ENCODE measurements around the gene RFNG.

Gene RFNG

GRCh38 chr17:82058855-82059249, 7.2 kb upstream of the RFNG start:
- Histone ChIP-seq H3K9ac (no peak overlapping the region), H3K36me3 (ENCODE audit: insufficient read depth) (peaks cover 13% of the 10 kb centered on the region), H3K4me3 (IDR thresholded peaks at IDR 0.05; ENCODE audit: insufficient read depth, low read depth, low read length) (no peak overlapping the region), H4K20me1 (ENCODE audit: insufficient read depth) (no peaks in the 10 kb centered on the region), H3K4me1 (ENCODE audit: low read depth, poor library complexity, severe bottlenecking) (no peaks in the 10 kb centered on the region), H2AFZ (ENCODE audit: low read depth) (no peak overlapping the region), H3K79me2 (ENCODE audit: insufficient read depth, low read depth) (no peaks in the 10 kb centered on the region), H3K27ac (no peak overlapping the region), H3K27me3 (ENCODE audit: insufficient read depth, low read depth) (no peaks in the 10 kb centered on the region), H3K4me2 (no peak overlapping the region)
- no peak for TF ChIP-seq CTCF (conservative IDR thresholded peaks at IDR 0.05; ENCODE audit: low read depth, low read length)

DNA sequence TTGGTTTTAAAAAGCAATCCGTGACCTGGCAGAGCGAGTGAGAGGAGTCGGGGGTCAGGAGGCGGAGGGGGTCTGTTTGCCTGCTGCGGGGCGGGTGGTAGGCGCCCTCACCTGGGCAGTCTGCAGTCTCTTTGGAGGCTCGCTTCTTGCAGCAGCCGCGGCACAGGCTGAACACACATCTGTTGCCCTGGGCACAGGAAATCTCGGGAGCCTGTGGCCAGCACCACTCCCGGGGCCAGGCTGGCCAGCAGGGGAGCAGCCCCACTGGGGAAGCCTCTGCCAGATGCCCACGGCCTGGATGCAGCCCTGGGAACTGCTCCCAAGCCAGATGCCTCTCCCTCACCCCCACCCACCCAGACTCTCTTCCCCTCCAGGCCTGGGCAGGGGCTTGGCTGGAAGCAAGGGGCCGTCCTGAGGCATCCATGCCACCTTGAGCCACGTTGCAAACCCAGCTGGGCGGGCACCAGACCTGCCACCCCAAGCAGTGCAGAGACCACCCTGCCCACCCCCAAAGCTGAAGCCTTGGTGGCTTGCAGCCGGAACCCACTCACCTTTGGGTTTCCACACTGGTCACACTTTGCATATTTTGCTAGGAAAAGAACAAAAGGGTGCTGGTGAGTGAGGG, 6.7 kb upstream of the RFNG start:
- no peak overlapping the region for H2AFZ ChIP-seq (ENCODE audit: low read depth)
- H3K4me2 ChIP-seq: no peak overlapping the region
- H3K79me2 ChIP-seq (ENCODE audit: insufficient read depth, low read depth): peaks cover 5% of the 10 kb centered on the region; the same call in 1 of the 2 replicates
- no peak overlapping the region for H3K9ac ChIP-seq
- H3K4me3 ChIP-seq (IDR thresholded peaks at IDR 0.05; ENCODE audit: insufficient read depth, low read depth, low read length): no peak overlapping the region
- H3K4me1 ChIP-seq (ENCODE audit: low read depth, poor library complexity, severe bottlenecking): peaks cover 5% of the 10 kb centered on the region
- TF ChIP-seq CTCF (conservative IDR thresholded peaks at IDR 0.05; ENCODE audit: low read depth, low read length): no peak
- peaks cover 13% of the 10 kb centered on the region for H3K36me3 ChIP-seq (ENCODE audit: insufficient read depth)
- H3K27ac ChIP-seq: no peak overlapping the region
- no peaks in the 10 kb centered on the region for H4K20me1 ChIP-seq (ENCODE audit: insufficient read depth)
- H3K27me3 ChIP-seq (ENCODE audit: insufficient read depth, low read depth): no peaks in the 10 kb centered on the region

DNA sequence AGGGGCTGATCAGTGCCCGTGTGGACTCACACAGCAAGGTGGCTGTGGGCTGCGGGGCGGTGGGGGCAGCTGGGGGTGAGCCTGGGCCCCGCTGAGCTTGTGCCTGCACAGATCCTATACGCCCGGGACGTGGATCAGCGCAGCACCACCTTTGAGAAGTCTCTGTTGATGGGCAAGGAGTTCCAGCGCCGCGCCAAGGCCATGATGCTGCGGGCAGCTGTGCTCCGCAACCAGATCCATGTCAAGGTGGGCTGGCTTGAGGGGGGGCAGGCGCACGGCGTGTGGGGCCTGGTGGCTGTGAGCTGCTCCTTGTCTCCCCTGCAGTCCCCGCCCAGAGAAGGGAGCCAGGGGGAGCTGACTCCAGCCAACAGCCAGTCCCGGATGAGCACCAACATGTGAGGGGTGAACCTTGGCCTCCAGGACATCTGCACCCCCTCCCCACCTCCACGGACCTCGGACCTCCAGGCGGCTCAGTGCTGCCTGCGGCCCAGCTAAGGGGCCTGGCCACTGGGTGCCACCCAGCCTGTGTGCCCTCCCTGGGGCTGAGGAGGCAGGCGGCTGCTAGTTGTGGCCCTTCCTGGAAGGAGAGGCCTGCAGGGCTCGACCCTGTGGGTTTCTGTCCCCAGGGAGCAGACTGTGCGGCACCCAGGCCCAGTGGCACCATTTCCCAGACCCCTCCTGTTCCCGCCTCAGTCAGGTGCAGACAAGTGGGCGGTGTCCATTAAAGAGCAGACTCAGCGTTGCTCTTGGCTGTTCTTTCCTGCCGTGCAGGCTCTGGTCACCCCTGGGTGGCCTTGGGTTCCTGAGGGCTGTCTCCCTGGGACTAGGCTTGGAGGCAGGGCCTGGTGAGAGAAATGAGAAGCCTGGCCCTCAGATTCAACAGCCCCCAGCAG, 5.4 kb upstream of the RFNG start:
- Histone ChIP-seq H3K4me1 (ENCODE audit: low read depth, poor library complexity, severe bottlenecking) (peaks cover 13% of the 10 kb centered on the region), H3K4me2 (no peak overlapping the region), H3K36me3 (ENCODE audit: insufficient read depth) (peaks cover 8% of the 10 kb centered on the region; the same call in 1 of the 2 replicates)

More for the DNA sequence above, 5.4 kb upstream of the RFNG start:
- Histone ChIP-seq H4K20me1 (ENCODE audit: insufficient read depth) (no peaks in the 10 kb centered on the region), H3K27ac (no peak overlapping the region), H3K4me3 (IDR thresholded peaks at IDR 0.05; ENCODE audit: insufficient read depth, low read depth, low read length) (no peak overlapping the region), H3K79me2 (ENCODE audit: insufficient read depth, low read depth) (peaks cover 17% of the 10 kb centered on the region; the same call in 1 of the 2 replicates), H3K27me3 (ENCODE audit: insufficient read depth, low read depth) (no peaks in the 10 kb centered on the region), H2AFZ (ENCODE audit: low read depth) (no peak overlapping the region), H3K9ac (no peak overlapping the region)
- TF ChIP-seq CTCF (conservative IDR thresholded peaks at IDR 0.05; ENCODE audit: low read depth, low read length): no peak

Data from KMS-11 (cell line).